IMR-90 (cell line): ENCODE data around the gene FNDC3B. TPM values are rescaled to one million over a fixed set of nuclear protein-coding genes. Genes with fewer than 3 reads are reported as not detected.

Source experiments
- ATAC-seq: fragments of 200-7000 bp; cut with Tn5 transposase; 2 replicates; pipeline ENCODE4 v1.9.1; 2020; ENCODE audit warnings: low read depth, mild to moderate bottlenecking, moderate library complexity
- BruUV-seq: library from RNA; stranded (reverse); fragments of 400-500 nt; replicated peaks from 2 replicates; lab custom pipeline; 2021; lab: Mats Ljungman, UMichigan
- CTCF ChIA-PET: fragments of 300-600 bp; formaldehyde crosslinking; extraction: SDS; loops from one replicate; lab custom pipeline; 2021; ENCODE audit warnings: antibody characterized with exemption; lab: Yijun Ruan, JAX
- POLR2A ChIA-PET: fragments of 300-600 bp; sonication (Branson Sonifier 250); formaldehyde crosslinking; loops from one replicate; lab custom pipeline; 2022; ENCODE audit warnings: antibody characterized with exemption; ENCODE audit not compliant: unreplicated experiment; lab: Charles Lee
- DNase-seq: peaks from one replicate; pipeline ENCODE4 v3.0.0; 2013
- H2AFZ ChIP-seq: replicated peaks from 2 replicates; pipeline ENCODE3; 2013; ENCODE audit warnings: low read length, mild to moderate bottlenecking; ENCODE audit not compliant: poor library complexity
- H2AK5ac ChIP-seq: 2 replicates; pipeline ENCODE4 v1.6.1; 2013; ENCODE audit warnings: low read depth, low read length, inconsistent platforms
- H2AK9ac ChIP-seq: replicated peaks from 2 replicates; pipeline ENCODE3; 2013; ENCODE audit warnings: mild to moderate bottlenecking, low read depth, low read length, moderate library complexity; ENCODE audit not compliant: poor library complexity
- H2BK120ac ChIP-seq: 2 replicates; pipeline ENCODE4 v1.6.1; 2013; ENCODE audit warnings: low read depth, low read length, inconsistent platforms
- H2BK15ac ChIP-seq: 3 replicates; pipeline ENCODE4 v1.6.1; 2013; ENCODE audit warnings: low read depth, low read length, inconsistent platforms
- H2BK20ac ChIP-seq: 2 replicates; pipeline ENCODE4 v1.6.1; 2013; ENCODE audit warnings: low read depth, mild to moderate bottlenecking, inconsistent platforms, low read length, moderate library complexity
- H2BK5ac ChIP-seq: 2 replicates; pipeline ENCODE4 v1.6.1; 2013; ENCODE audit warnings: mild to moderate bottlenecking, low read depth, low read length, inconsistent platforms; ENCODE audit not compliant: poor library complexity, severe bottlenecking
- H3K14ac ChIP-seq: replicated peaks from 2 replicates; pipeline ENCODE4 v1.6.1; 2013; ENCODE audit warnings: low read depth, low read length, inconsistent platforms
- H3K18ac ChIP-seq: 2 replicates; pipeline ENCODE4 v1.6.1; 2013; ENCODE audit warnings: low read depth, low read length, control low read depth
- H3K23ac ChIP-seq: 2 replicates; pipeline ENCODE4 v1.6.1; 2013; ENCODE audit warnings: low read depth, low read length, inconsistent platforms
- H3K27ac ChIP-seq: 2 replicates; pipeline ENCODE4 v1.5.1; 2013; ENCODE audit warnings: mild to moderate bottlenecking, control low read depth, low read length; ENCODE audit not compliant: insufficient read depth
- H3K27me3 ChIP-seq: 2 replicates; pipeline ENCODE4 v1.6.1; 2013; ENCODE audit warnings: low read length; ENCODE audit not compliant: control insufficient read depth, insufficient read depth
- H3K36me3 ChIP-seq: 2 replicates; pipeline ENCODE4 v1.6.1; 2013; ENCODE audit warnings: low read length, mixed read lengths; ENCODE audit not compliant: control insufficient read depth, insufficient read depth
- H3K4ac ChIP-seq: 2 replicates; pipeline ENCODE4 v1.6.1; 2013; ENCODE audit warnings: low read depth, low read length, inconsistent platforms
- H3K4me1 ChIP-seq: 2 replicates; pipeline ENCODE4 v1.6.1; 2013; ENCODE audit warnings: low read length, mixed read lengths; ENCODE audit not compliant: control insufficient read depth, insufficient read depth
- H3K4me2 ChIP-seq: 2 replicates; pipeline ENCODE4 v1.6.1; 2013; ENCODE audit warnings: low read depth, mild to moderate bottlenecking, control low read depth, low read length, moderate library complexity
- H3K4me3 ChIP-seq: 2 replicates; pipeline ENCODE4 v1.5.1; 2013; ENCODE audit warnings: low read depth, mild to moderate bottlenecking, control low read depth, low read length, moderate library complexity; ENCODE audit not compliant: insufficient read depth
- H3K56ac ChIP-seq: 2 replicates; pipeline ENCODE4 v1.6.1; 2013; ENCODE audit warnings: low read length, inconsistent platforms; ENCODE audit not compliant: insufficient read depth; ENCODE audit errors: extremely low read depth
- H3K79me1 ChIP-seq, 2 experiments: 2 replicates each; pipeline ENCODE4 v1.6.1; 2013; ENCODE audit warnings: low read length in 2 of 2, inconsistent platforms in 1 of 2, low read depth in 1 of 2
- H3K9ac ChIP-seq: 2 replicates; pipeline ENCODE4 v1.6.1; 2013; ENCODE audit warnings: low read depth, low read length, control low read depth
- H3K9me1 ChIP-seq: 2 replicates; pipeline ENCODE4 v1.6.1; 2013; ENCODE audit warnings: low read length, inconsistent platforms; ENCODE audit not compliant: insufficient read depth
- H3K9me3 ChIP-seq: 2 replicates; pipeline ENCODE4 v1.6.1; 2013; ENCODE audit warnings: low read length; ENCODE audit not compliant: control insufficient read depth, insufficient read depth
- H4K20me1 ChIP-seq: 2 replicates; pipeline ENCODE4 v1.6.1; 2013; ENCODE audit warnings: low read length, inconsistent platforms; ENCODE audit not compliant: insufficient read depth
- H4K5ac ChIP-seq: 2 replicates; pipeline ENCODE4 v1.6.1; 2013; ENCODE audit warnings: mild to moderate bottlenecking, low read depth, low read length, control low read depth
- H4K8ac ChIP-seq, 2 experiments: 2 replicates each; pipeline ENCODE4 v1.6.1; 2013; ENCODE audit warnings: low read depth in 2 of 2, low read length in 2 of 2, control low read depth in 1 of 2, inconsistent platforms in 1 of 2
- H4K91ac ChIP-seq: 2 replicates; pipeline ENCODE4 v1.6.1; 2013; ENCODE audit warnings: low read depth, low read length, inconsistent platforms; ENCODE audit not compliant: insufficient read depth
- BHLHE40 ChIP-seq: fragments of 150-350 bp; IDR thresholded peaks from 2 replicates; pipeline ENCODE4 v1.6.1; 2016; ENCODE audit warnings: mild to moderate bottlenecking, low read depth, low read length
- CEBPB ChIP-seq: IDR thresholded peaks from 2 replicates; pipeline ENCODE4 v1.6.1; 2012; ENCODE audit warnings: low read depth, low read length, improper control_type of control experiment
- CHD1 ChIP-seq: IDR thresholded peaks from 2 replicates; pipeline ENCODE4 v1.6.1; 2012; ENCODE audit warnings: low read depth, low read length, improper control_type of control experiment
- FOS ChIP-seq: fragments of 150-350 bp; IDR thresholded peaks from 2 replicates; pipeline ENCODE4 v1.6.1; 2016; ENCODE audit warnings: low read depth, low read length
- MAFK ChIP-seq: IDR thresholded peaks from 2 replicates; pipeline ENCODE4 v1.6.1; 2012; ENCODE audit warnings: low read depth, low read length, improper control_type of control experiment
- MAZ ChIP-seq: IDR thresholded peaks from 2 replicates; pipeline ENCODE4 v1.6.1; 2012; ENCODE audit warnings: low read depth, mild to moderate bottlenecking, low read length, improper control_type of control experiment, moderate library complexity, borderline replicate concordance
- MXI1 ChIP-seq: IDR thresholded peaks from 2 replicates; pipeline ENCODE4 v1.6.1; 2012; ENCODE audit warnings: low read depth, mild to moderate bottlenecking, low read length, moderate library complexity, borderline replicate concordance
- NFE2L2 ChIP-seq: fragments of 150-350 bp; IDR thresholded peaks from 2 replicates; pipeline ENCODE4 v1.6.1; 2016; ENCODE audit warnings: low read depth, mild to moderate bottlenecking, low read length
- POLR2A ChIP-seq: IDR thresholded peaks from 2 replicates; pipeline ENCODE4 v1.6.1; 2012; ENCODE audit warnings: mild to moderate bottlenecking, low read depth, low read length
- RAD21 ChIP-seq: IDR thresholded peaks from 2 replicates; pipeline ENCODE4 v1.6.1; 2012; ENCODE audit warnings: low read length, improper control_type of control experiment
- RCOR1 ChIP-seq: IDR thresholded peaks from 2 replicates; pipeline ENCODE4 v1.6.1; 2012; ENCODE audit warnings: mild to moderate bottlenecking, low read length, improper control_type of control experiment; ENCODE audit not compliant: insufficient replicate concordance
- RFX5 ChIP-seq: IDR thresholded peaks from 2 replicates; pipeline ENCODE4 v1.8.0; 2012; ENCODE audit warnings: low read depth, mild to moderate bottlenecking, low read length, moderate library complexity
- SMC3 ChIP-seq: fragments of 150-350 bp; IDR thresholded peaks from 2 replicates; pipeline ENCODE4 v1.6.1; 2016; ENCODE audit warnings: low read depth, mild to moderate bottlenecking, antibody characterized with exemption, low read length, moderate library complexity
- WGBS, 2 experiments: methylation state at CpG; one replicate each; pipeline versions ENCODE4 v1.1.5 to v1.1.7; 2013; ENCODE audit warnings: missing lambda C conversion rate in 2 of 2; ENCODE audit not compliant: insufficient read length in 1 of 2; ENCODE audit errors: extremely low coverage in 2 of 2; 5-methylcytosine and 5-hydroxymethylcytosine counted together
- dilution Hi-C: fragments of 300-500 bp; cut with HindIII; formaldehyde crosslinking; loops from one replicate; pipeline ENCODE4 v1.14.3; 2018; ENCODE audit warnings: low sequenced_read_pairs; ENCODE audit not compliant: unreplicated experiment
- in situ Hi-C: fragments of 300-500 bp; cut with MboI; formaldehyde crosslinking; loops from 3 replicates; pipeline ENCODE4 v1.14.3; 2019; ENCODE audit warnings: low sequenced_read_pairs, inconsistent platforms, mixed read lengths
- intact Hi-C: fragments of 100-400 bp; cut with micrococcal nuclease; formaldehyde crosslinking; loops from 2 replicates; pipeline ENCODE4 v1.10.0; 2022
- polyA plus RNA-seq, 3 experiments: library from polyadenylated mRNA; depleted of rRNA; stranded (reverse); fragments of >200 nt; gene quantifications; 2 replicates each; pipeline ENCODE4 v1.2.3, GENCODE V29; 2012; ENCODE audit warnings: low replicate concordance in 1 of 3
- total RNA-seq: library from RNA; depleted of rRNA; stranded (reverse); fragments of >200 nt; gene quantifications from 2 replicates; pipeline ENCODE4 v1.2.3, GENCODE V29; 2012
- TF ChIP-seq, protein P1 (sequence below): fragments of 150-350 bp; IDR thresholded peaks from 2 replicates; pipeline ENCODE4 v1.6.1; 2016; ENCODE audit warnings: low read depth, mild to moderate bottlenecking, low read length, moderate library complexity, borderline replicate concordance
- TF ChIP-seq, protein P2 (sequence below): conservative IDR thresholded peaks from 2 replicates; pipeline ENCODE4 v1.5.1; 2012; ENCODE audit warnings: mild to moderate bottlenecking, low read depth, low read length, improper control_type of control experiment

Gene FNDC3B
- total and polyA plus RNA-seq, 2 of the 4 experiments (the other 2 are of a cell fraction) = 23.9 to 150 TPM

GRCh38 chr3:172154768-172155664 lies 115.6 kb downstream of the FNDC3B start:
- Histone ChIP-seq H4K5ac (no peak overlapping the region), H3K23ac (peak overlapping the region; percentile 50; the same call in 1 of the 2 replicates), H2BK15ac (peak overlapping the region; percentile 10; the same call in 1 of the 3 replicates), H3K14ac (peak overlapping the region; percentile 19; the same call in 1 of the 2 replicates), H3K4me2 (no peak overlapping the region), H3K27ac (peak overlapping the region; percentile 17; the same call in 1 of the 2 replicates), H2BK120ac (no peak overlapping the region; the same call in 1 of the 2 replicates), H2AK5ac (peak overlapping the region; percentile 59), H3K9me1 (peaks cover 24% of the 10 kb centered on the region), H3K9ac (no peak overlapping the region), H3K79me1 (peaks cover 28 to 78% of the 10 kb centered on the region in 2 experiments), H3K9me3 (no peaks in the 10 kb centered on the region), H2AK9ac (no peak overlapping the region), H4K20me1 (peaks cover 70% of the 10 kb centered on the region), H3K27me3 (no peaks in the 10 kb centered on the region), H3K4me3 (no peak overlapping the region), H2AFZ (no peak overlapping the region), H2BK20ac (0 out of 2 replicates have a peak overlapping the region, but pooled peaks have one; percentile 4), H4K91ac (no peak overlapping the region; the same call in 1 of the 2 replicates), H4K8ac (peak overlapping the region; percentile 18; a peak in 1 of 4 replicates), H2BK5ac (peak overlapping the region; percentile 12), H3K18ac (peak overlapping the region; percentile 38; the same call in 1 of the 2 replicates), H3K4me1 (peaks cover 26% of the 10 kb centered on the region), H3K4ac (peak overlapping the region; percentile 10; the same call in 1 of the 2 replicates), H3K56ac (no peak overlapping the region), H3K36me3 (0 out of 2 replicates have a peak, but pooled peaks cover 1% of the 10 kb centered on the region)
- dilution Hi-C loops (no loop called here), in situ Hi-C loops (no loop called here), intact Hi-C loops (no loop called here)
- ChIA-PET CTCF (interaction anchor here (0.6 kb wide), 1 partner anchor 148 kb away, joined by 3 read pairs; no protein-coding TSS in a partner anchor), POLR2A (no interaction called here)
- whole genome bisulfite sequencing, 2 experiments = 69% methylated on average over 3 of the region's 6 CpGs; no CpG with 5 or more reads in 1 of the 2 experiments
- DNase-seq (no peak), ATAC-seq (no peak)
- BruUV-seq = no TSS peak
- no peak for TF ChIP-seq CEBPB
- no peak for TF ChIP-seq RCOR1
- TF ChIP-seq BHLHE40 = no peak
- TF ChIP-seq MXI1 = no peak
- TF ChIP-seq, protein P1, sequence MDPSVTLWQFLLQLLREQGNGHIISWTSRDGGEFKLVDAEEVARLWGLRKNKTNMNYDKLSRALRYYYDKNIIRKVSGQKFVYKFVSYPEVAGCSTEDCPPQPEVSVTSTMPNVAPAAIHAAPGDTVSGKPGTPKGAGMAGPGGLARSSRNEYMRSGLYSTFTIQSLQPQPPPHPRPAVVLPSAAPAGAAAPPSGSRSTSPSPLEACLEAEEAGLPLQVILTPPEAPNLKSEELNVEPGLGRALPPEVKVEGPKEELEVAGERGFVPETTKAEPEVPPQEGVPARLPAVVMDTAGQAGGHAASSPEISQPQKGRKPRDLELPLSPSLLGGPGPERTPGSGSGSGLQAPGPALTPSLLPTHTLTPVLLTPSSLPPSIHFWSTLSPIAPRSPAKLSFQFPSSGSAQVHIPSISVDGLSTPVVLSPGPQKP = no peak
- no peak for TF ChIP-seq POLR2A
- TF ChIP-seq FOS = no peak
- TF ChIP-seq RAD21 = no peak
- no peak for TF ChIP-seq SMC3
- TF ChIP-seq, protein P2, sequence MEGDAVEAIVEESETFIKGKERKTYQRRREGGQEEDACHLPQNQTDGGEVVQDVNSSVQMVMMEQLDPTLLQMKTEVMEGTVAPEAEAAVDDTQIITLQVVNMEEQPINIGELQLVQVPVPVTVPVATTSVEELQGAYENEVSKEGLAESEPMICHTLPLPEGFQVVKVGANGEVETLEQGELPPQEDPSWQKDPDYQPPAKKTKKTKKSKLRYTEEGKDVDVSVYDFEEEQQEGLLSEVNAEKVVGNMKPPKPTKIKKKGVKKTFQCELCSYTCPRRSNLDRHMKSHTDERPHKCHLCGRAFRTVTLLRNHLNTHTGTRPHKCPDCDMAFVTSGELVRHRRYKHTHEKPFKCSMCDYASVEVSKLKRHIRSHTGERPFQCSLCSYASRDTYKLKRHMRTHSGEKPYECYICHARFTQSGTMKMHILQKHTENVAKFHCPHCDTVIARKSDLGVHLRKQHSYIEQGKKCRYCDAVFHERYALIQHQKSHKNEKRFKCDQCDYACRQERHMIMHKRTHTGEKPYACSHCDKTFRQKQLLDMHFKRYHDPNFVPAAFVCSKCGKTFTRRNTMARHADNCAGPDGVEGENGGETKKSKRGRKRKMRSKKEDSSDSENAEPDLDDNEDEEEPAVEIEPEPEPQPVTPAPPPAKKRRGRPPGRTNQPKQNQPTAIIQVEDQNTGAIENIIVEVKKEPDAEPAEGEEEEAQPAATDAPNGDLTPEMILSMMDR = no peak
- no peak for TF ChIP-seq MAFK
- TF ChIP-seq MAZ = no peak
- TF ChIP-seq RFX5 = no peak
- no peak for TF ChIP-seq NFE2L2
- TF ChIP-seq CHD1 = no peak
